Vein endothelial cell (primary cell): ENCODE measurements around the gene XAB2. TPM values are rescaled to one million over a fixed set of nuclear protein-coding genes. Genes with fewer than 3 reads are reported as not detected.

Source experiments
- small RNA-seq: library from RNA; depleted of rRNA; stranded (forward); fragments of <200 nt; gene quantifications from one replicate; pipeline ENCODE3, GENCODE V24; 2012
- total RNA-seq: library from RNA; depleted of rRNA; stranded (reverse); fragments of >200 nt; gene quantifications from 2 replicates; pipeline ENCODE4 v1.2.3, GENCODE V29; 2012

XAB2 gene
- 39.1 and 46.1 TPM in 2 replicates for total RNA-seq

DNA sequence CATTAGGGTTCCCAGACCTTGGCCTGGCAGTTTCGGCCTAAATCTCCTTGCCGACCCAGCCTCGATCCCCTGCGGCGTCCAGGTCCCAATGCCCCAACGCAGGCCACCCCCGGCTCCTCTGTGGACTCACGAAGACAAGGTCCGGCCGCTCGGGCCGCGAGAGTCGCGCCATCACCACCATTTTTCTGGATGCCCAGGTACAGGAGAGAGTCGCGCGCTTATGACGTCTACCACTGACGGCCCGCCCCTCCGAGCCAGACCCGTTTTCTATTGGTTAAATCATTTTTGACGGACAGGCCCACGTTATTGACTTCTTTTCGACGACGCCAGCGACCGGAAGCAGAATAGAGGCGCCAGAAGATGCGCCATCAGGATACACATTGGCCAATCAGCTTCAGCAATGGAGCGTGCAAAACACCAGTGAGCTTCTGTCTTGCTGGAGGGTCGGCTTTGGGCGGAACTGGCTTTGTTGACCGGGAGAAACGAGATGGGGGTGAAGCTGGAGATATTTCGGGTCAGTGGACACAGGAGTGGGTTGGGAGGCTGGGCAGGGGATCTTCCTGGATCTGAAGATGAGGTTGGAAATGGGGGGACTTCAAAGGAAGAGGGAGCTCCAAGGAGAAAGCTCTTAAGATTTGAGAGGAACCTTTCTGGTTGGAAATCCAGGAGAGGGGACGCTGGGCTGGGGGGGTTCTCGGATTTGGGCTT is at the start of gene XAB2, which contains the start of gene PET100:
Gene XAB2 (minus strand): TSS at position 199 of the 708 bp plus-strand sequence. CDS start 18 bp downstream, at position 181.
Gene PET100 (plus strand): TSS at position 447 of the 708 bp plus-strand sequence. CDS start 41 bp downstream, at position 488.

DNA sequence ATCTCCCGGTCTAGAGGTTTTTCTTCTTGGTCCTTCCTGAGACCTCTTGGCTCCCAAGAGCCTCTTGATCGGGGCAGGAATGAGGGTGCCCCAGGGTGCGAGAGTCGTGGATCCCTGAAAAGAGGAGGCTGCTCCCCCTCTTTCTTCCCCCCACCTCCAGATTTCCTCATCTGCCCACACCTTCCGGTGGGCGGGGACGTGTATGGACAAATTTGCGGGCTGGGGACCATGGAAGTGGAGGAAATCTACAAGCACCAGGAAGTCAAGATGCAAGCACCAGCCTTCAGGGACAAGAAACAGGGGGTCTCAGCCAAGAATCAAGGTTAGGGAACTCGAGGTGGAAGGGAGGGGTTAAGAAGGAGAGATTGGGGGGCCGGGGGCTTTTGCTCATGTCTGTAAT is 47.5 kb upstream of the XAB2 start, which contains the start of gene MCEMP1:
Gene MCEMP1 (plus strand): TSS at position 237 of the 400 bp plus-strand sequence. CDS start 31 bp downstream, at position 268.

GRCh38 chr19:7668842-7669241 is 39.5 kb upstream of the XAB2 start, which contains the start of gene RETN:
TSS of gene RETN (plus strand) at chr19:7669049. CDS start at chr19:7669327, 278 bp downstream.

GRCh38 chr19:7636691-7637373 is 7.5 kb upstream of the XAB2 start, which contains the start of gene STXBP2:
TSS of gene STXBP2 (plus strand) at chr19:7637110. CDS start at chr19:7637150, 40 bp downstream.

DNA sequence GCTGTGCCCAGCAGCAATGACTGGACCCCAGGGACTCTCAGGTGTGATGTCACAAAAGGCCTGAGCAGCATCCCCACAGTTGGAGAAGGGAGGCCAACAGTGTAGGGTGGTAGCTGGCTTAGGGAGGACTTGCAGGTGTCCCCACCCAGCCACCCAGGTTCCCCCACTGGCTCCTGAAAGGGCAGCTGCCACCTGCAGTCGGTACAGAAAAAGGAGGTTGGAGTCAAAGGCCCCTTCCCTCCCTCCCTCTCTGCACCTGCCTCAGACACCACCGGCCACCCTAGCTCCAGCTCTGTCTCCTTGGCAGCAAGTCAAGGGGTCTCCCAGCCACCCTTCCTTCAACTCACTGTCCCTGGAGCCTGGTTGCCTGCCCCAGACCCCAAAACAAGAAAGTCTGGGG is 4.4 kb upstream of the XAB2 start, which contains the start of gene PCP2:
Gene PCP2 (minus strand): TSS at position 22 of the 400 bp plus-strand sequence. CDS start 262 bp downstream, outside the sequence.

GRCh38 chr19:7595466-7596133 is 33.7 kb downstream of the XAB2 start, which contains the start of gene CAMSAP3:
TSS of gene CAMSAP3 (plus strand) at chr19:7595863. CDS start at chr19:7596003, 140 bp downstream.

Small RNAs within 50 kb of the gene (small RNA-seq; reads per million reads assigned to genes)
- not detected for gene MIR6792

Other genes with a start within 250 kb of the XAB2 start
- gene PEX11G, start 140.5 kb downstream of the XAB2 start, total RNA-seq, result 1.6 and 1.7 TPM in 2 replicates
- 26.2 and 44.4 TPM in 2 replicates for gene ZNF358, start 113.4 kb downstream of the XAB2 start, total RNA-seq
- 9.1 and 9.3 TPM in 2 replicates for gene MCOLN1, start 106.9 kb downstream of the XAB2 start, total RNA-seq
- 151 and 181 TPM in 2 replicates for gene PNPLA6, start 93.8 kb downstream of the XAB2 start, total RNA-seq
- gene CAMSAP3, start 33.7 kb downstream of the XAB2 start, total RNA-seq, result 0.33 TPM in 1 of 2 replicates, not detected in the other
- 6.2 and 8.8 TPM in 2 replicates for gene PET100, start 248 bp upstream of the XAB2 start, total RNA-seq
- not detected in 2 replicates for gene PCP2, start 4.2 kb upstream of the XAB2 start, total RNA-seq
- gene STXBP2, start 7.6 kb upstream of the XAB2 start, total RNA-seq, result 29.4 and 29.8 TPM in 2 replicates
- gene RETN, start 39.5 kb upstream of the XAB2 start, total RNA-seq, result not detected in 2 replicates
- gene MCEMP1, start 47.5 kb upstream of the XAB2 start, total RNA-seq, result not detected in 2 replicates
- 47.4 and 68.5 TPM in 2 replicates for gene TRAPPC5, start 51.3 kb upstream of the XAB2 start, total RNA-seq
- gene FCER2, start 72.6 kb upstream of the XAB2 start, total RNA-seq, result not detected in 2 replicates
- not detected in 2 replicates for gene CLEC4G, start 102.6 kb upstream of the XAB2 start, total RNA-seq
- gene CD209, start 118.0 kb upstream of the XAB2 start, total RNA-seq, result not detected in 2 replicates
- gene CLEC4M, start 133.7 kb upstream of the XAB2 start, total RNA-seq, result not detected in 2 replicates
- gene EVI5L, start 200.7 kb upstream of the XAB2 start, total RNA-seq, result 13.7 and 21.6 TPM in 2 replicates
- not detected in 2 replicates for gene PRR36, start 244.8 kb upstream of the XAB2 start, total RNA-seq